ENCODE data around the gene ARMC9. TPM values are rescaled to one million over a fixed set of nuclear protein-coding genes. Genes with fewer than 3 reads are reported as not detected.

The ARMC9 gene
- total RNA-seq, 1 donor from 2014 or later: 9.0 TPM

DNA sequence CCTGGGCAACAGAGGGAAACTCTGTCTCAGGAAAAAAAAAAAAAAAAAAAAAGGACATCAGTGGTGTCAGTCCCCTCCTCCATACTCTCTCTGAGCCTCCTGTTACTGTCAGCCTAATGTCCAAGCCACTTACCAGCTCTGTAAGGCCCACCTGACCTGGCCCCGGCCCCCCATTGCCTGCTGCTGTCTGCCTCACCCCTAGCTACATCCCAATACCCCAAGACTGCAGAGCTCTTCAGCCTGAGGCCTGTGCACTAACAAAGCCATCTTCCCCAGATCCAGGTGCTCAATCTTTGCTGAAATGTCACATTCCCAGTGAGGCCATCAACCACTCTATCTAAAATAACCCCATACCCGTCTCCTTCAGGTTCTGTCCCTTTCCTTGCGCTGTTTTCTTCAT is 5.7 kb downstream of the ARMC9 start:
- CTCF ChIA-PET: no interaction called here

DNA sequence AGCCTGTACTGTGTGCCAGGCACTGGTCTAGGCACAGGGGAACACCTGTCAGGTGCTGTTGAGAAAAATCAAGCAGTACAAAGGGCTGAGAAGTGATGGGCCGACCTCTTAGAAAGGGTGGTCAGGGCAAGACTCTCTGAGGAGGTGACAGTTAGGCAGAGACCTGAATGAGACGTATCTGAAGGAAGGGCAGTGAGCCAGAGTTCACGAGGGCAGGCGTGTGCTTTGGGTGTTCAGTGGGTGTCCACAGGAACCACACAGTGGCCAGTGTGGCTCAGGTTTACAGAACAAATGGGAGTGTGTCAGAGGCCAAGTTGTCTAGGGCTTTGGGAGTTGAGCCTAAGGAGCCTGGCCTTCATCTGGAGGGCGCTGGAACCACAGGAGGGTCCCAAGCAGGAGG is 6.2 kb downstream of the ARMC9 start:
- ATAC-seq (ENCODE audit: low read depth) (no peak), DNase-seq (no peak)
- Mint-ChIP-seq H3K4me3 (no peak overlapping the region), H3K9me3 (no peaks in the 10 kb centered on the region), H3K36me3 (ENCODE audit: low read depth) (no peaks in the 10 kb centered on the region), H3K4me1 (no peaks in the 10 kb centered on the region), H3K27ac (no peak overlapping the region), H3K27me3 (no peaks in the 10 kb centered on the region)
- intact Hi-C loops (cut with micrococcal nuclease): no loop called here
- TF ChIP-seq, protein P1, sequence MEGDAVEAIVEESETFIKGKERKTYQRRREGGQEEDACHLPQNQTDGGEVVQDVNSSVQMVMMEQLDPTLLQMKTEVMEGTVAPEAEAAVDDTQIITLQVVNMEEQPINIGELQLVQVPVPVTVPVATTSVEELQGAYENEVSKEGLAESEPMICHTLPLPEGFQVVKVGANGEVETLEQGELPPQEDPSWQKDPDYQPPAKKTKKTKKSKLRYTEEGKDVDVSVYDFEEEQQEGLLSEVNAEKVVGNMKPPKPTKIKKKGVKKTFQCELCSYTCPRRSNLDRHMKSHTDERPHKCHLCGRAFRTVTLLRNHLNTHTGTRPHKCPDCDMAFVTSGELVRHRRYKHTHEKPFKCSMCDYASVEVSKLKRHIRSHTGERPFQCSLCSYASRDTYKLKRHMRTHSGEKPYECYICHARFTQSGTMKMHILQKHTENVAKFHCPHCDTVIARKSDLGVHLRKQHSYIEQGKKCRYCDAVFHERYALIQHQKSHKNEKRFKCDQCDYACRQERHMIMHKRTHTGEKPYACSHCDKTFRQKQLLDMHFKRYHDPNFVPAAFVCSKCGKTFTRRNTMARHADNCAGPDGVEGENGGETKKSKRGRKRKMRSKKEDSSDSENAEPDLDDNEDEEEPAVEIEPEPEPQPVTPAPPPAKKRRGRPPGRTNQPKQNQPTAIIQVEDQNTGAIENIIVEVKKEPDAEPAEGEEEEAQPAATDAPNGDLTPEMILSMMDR (IDR thresholded peaks at IDR 0.05): no peak
- CTCF ChIA-PET: no interaction called here
- POLR2A ChIA-PET: interaction anchor here (0.6 kb wide), 1 partner anchor 189 kb away, joined by 11 read pairs; no protein-coding TSS in a partner anchor

More for the DNA sequence above, 5.7 kb downstream of the ARMC9 start:
- POLR2A ChIA-PET: interaction anchor here (0.6 kb wide), 1 partner anchor 189 kb away, joined by 11 read pairs; no protein-coding TSS in a partner anchor
- no peak overlapping the region for H3K4me3 Mint-ChIP-seq
- H3K9me3 Mint-ChIP-seq: no peaks in the 10 kb centered on the region
- DNase-seq (no peak), ATAC-seq (ENCODE audit: low read depth) (no peak)
- intact Hi-C loops (cut with micrococcal nuclease): no loop called here
- TF ChIP-seq, protein P1 (IDR thresholded peaks at IDR 0.05): no peak
- H3K27me3 Mint-ChIP-seq: no peaks in the 10 kb centered on the region
- H3K4me1 Mint-ChIP-seq: peaks cover 2% of the 10 kb centered on the region
- H3K27ac Mint-ChIP-seq: no peak overlapping the region
- no peaks in the 10 kb centered on the region for H3K36me3 Mint-ChIP-seq (ENCODE audit: low read depth)

DNA sequence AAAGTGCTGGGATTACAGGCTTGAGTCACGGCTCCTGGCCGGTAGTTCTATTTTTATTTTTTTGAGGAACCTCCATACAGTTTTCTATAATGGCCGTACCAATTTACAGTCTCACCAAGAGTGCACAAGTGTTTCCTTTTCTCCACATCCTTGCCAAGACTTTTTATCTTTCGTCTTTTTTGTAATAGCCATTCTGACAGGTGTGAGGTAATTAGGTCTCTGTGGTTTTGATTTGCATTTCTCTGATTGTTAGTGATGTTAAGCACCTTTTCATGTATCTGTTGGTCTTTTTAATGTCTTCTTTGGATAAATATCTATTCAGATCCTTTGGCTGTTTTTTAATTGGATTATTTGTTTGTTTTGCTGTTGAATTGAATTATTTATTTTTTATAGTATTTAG is 9.3 kb downstream of the ARMC9 start:
- no peaks in the 10 kb centered on the region for H3K27me3 Mint-ChIP-seq
- H3K4me1 Mint-ChIP-seq: no peaks in the 10 kb centered on the region
- no peaks in the 10 kb centered on the region for H3K36me3 Mint-ChIP-seq (ENCODE audit: low read depth)
- H3K27ac Mint-ChIP-seq: no peak overlapping the region
- no peak overlapping the region for H3K4me3 Mint-ChIP-seq
- TF ChIP-seq, protein P1 (IDR thresholded peaks at IDR 0.05): no peak
- no peaks in the 10 kb centered on the region for H3K9me3 Mint-ChIP-seq
- no peak for ATAC-seq (ENCODE audit: low read depth)
- no peak for DNase-seq
- ChIA-PET POLR2A (no interaction called here), CTCF (no interaction called here)
- intact Hi-C loops (cut with micrococcal nuclease): no loop called here

DNA sequence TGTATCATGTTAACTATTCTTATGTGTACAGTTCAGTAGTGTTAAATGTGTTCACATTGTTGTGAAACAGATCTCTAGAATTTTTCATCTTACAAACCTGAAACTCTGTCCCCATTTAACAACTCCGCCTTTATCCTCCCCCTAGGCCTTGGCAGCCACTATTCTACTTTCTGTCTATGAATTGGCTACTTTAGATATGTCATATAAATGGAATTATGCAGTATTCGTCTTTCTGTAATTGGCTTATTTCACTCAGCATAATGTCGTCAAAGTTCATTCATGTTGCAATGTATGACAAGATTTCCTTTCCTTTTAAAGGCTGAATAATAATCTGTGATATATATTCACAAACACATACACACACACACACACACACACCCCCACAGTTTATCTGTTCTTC is 12.4 kb downstream of the ARMC9 start:
- no peaks in the 10 kb centered on the region for H3K36me3 Mint-ChIP-seq (ENCODE audit: low read depth)
- POLR2A ChIA-PET: no interaction called here

DNA sequence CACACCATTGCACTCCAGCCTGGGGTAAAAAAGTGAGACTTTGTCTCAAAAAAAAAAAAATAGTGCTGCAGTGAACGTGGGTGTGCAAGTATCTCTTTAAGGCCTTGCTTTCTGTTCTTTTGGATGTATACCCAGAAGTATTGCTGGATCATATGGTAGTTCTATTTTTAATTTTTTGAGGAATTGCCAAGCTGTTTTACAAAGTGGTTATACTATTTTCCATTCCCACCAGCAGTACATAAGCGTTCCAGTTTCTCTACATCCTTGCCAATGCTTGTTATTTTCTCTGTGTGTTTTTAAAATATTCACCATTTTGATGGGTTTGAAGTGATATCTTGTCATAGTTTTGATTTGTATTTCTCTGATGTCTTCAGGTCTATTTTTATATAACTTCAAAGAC is 13.1 kb downstream of the ARMC9 start:
- no peaks in the 10 kb centered on the region for H3K9me3 Mint-ChIP-seq
- no peak for ATAC-seq (ENCODE audit: low read depth)
- H3K4me3 Mint-ChIP-seq: no peak overlapping the region
- no peak overlapping the region for H3K27ac Mint-ChIP-seq
- no peaks in the 10 kb centered on the region for H3K4me1 Mint-ChIP-seq
- intact Hi-C loops (cut with micrococcal nuclease): no loop called here
- CTCF ChIA-PET: no interaction called here
- TF ChIP-seq, protein P1 (IDR thresholded peaks at IDR 0.05): no peak
- no peaks in the 10 kb centered on the region for H3K27me3 Mint-ChIP-seq
- POLR2A ChIA-PET: interaction anchor here (0.7 kb wide), 1 partner anchor 9 kb away, joined by 4 read pairs; no protein-coding TSS in a partner anchor
- DNase-seq: no peak
- H3K36me3 Mint-ChIP-seq (ENCODE audit: low read depth): no peaks in the 10 kb centered on the region

More for the DNA sequence above, 12.4 kb downstream of the ARMC9 start:
- Mint-ChIP-seq H3K4me3 (no peak overlapping the region), H3K9me3 (no peaks in the 10 kb centered on the region), H3K4me1 (no peaks in the 10 kb centered on the region), H3K27me3 (no peaks in the 10 kb centered on the region), H3K27ac (no peak overlapping the region)
- intact Hi-C loops (cut with micrococcal nuclease): no loop called here
- CTCF ChIA-PET: no interaction called here
- DNase-seq (no peak), ATAC-seq (ENCODE audit: low read depth) (no peak)
- TF ChIP-seq, protein P1 (IDR thresholded peaks at IDR 0.05): no peak
